ENCODE results near the gene SMAD3. TPM values are rescaled to one million over a fixed set of nuclear protein-coding genes. Genes with fewer than 3 reads are reported as not detected.

The SMAD3 gene
- total and polyA plus RNA-seq, 10 of the 15 experiments (the other 5 are each of a cell fraction or from before 2014, with no cell fraction given) = 5.6 to 43.2 (median 16.0) TPM

DNA sequence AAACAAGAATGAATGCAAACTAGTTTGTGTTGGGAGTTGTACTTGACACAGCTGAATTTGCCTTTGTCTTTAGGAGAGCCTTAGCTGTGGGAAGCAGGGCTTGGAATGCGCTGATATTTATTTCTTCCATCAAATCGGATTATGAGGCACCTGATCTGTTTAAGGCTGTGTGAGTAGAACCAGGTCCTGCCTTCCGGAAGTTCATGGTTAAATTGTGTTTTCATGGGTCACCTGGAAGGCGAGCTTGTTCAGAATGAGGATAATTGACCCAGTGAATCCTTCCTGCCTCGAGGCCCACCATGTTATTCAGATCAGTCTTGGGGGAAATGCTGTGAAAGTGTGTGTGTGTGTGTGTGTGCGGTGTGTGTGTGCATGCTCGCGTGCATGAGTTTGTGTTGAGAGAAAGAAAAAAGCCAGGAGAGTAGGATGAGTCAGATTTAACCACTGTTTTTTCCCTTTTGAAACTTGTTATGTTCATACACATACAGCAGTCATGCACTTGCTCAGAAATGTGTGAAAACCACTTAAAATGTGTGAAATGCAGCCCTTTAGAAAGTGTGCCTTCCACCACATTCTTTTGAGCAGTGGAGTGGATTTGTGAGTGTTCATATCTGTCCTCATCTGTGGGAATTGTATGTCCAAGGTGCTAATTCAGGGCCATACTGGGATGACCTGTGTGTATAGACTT is 36.7 kb downstream of the SMAD3 start (continued):
- TF ChIP-seq CBX5 (IDR thresholded peaks at IDR 0.05; ENCODE audit: low read depth) = no peak
- TF ChIP-seq IKZF2 (IDR thresholded peaks at IDR 0.05) = peak; percentile 100
- no peak for TF ChIP-seq SPI1 (IDR thresholded peaks at IDR 0.05; ENCODE audit: borderline replicate concordance, insufficient read depth, low read depth, low read length)
- peak; percentile 41; the same call in 1 of the 2 replicates for TF ChIP-seq SMC3 (IDR thresholded peaks at IDR 0.05; ENCODE audit: borderline replicate concordance, low read length)
- TF ChIP-seq HDAC6 (IDR thresholded peaks at IDR 0.05; ENCODE audit: unreplicated experiment) = no peak
- peak; percentile 30 for TF ChIP-seq RAD21 (IDR thresholded peaks at IDR 0.05; ENCODE audit: insufficient read depth, low read depth, low read length)
- 0 out of 2 replicates have a peak, but pooled peaks have one; percentile 24 for TF ChIP-seq WRNIP1 (IDR thresholded peaks at IDR 0.05; ENCODE audit: borderline replicate concordance, low read depth, low read length)
- TF ChIP-seq ZBED1 (IDR thresholded peaks at IDR 0.05; ENCODE audit: borderline replicate concordance) = peak; percentile 96; the same call in 1 of the 2 replicates
- TF ChIP-seq SIX5 (IDR thresholded peaks at IDR 0.05; ENCODE audit: low read depth, low read length, severe bottlenecking) = no peak
- TF ChIP-seq, protein P1, sequence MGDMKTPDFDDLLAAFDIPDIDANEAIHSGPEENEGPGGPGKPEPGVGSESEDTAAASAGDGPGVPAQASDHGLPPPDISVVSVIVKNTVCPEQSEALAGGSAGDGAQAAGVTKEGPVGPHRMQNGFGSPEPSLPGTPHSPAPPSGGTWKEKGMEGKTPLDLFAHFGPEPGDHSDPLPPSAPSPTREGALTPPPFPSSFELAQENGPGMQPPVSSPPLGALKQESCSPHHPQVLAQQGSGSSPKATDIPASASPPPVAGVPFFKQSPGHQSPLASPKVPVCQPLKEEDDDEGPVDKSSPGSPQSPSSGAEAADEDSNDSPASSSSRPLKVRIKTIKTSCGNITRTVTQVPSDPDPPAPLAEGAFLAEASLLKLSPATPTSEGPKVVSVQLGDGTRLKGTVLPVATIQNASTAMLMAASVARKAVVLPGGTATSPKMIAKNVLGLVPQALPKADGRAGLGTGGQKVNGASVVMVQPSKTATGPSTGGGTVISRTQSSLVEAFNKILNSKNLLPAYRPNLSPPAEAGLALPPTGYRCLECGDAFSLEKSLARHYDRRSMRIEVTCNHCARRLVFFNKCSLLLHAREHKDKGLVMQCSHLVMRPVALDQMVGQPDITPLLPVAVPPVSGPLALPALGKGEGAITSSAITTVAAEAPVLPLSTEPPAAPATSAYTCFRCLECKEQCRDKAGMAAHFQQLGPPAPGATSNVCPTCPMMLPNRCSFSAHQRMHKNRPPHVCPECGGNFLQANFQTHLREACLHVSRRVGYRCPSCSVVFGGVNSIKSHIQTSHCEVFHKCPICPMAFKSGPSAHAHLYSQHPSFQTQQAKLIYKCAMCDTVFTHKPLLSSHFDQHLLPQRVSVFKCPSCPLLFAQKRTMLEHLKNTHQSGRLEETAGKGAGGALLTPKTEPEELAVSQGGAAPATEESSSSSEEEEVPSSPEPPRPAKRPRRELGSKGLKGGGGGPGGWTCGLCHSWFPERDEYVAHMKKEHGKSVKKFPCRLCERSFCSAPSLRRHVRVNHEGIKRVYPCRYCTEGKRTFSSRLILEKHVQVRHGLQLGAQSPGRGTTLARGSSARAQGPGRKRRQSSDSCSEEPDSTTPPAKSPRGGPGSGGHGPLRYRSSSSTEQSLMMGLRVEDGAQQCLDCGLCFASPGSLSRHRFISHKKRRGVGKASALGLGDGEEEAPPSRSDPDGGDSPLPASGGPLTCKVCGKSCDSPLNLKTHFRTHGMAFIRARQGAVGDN (IDR thresholded peaks at IDR 0.05) = peak; percentile 83; the same call in 1 of the 2 replicates
- TF ChIP-seq CREM (IDR thresholded peaks at IDR 0.05; ENCODE audit: low read depth) = peak; percentile 93; the same call in 1 of the 2 replicates
- TF ChIP-seq IKZF1 (conservative IDR thresholded peaks at IDR 0.05) = peak; percentile 99
- no peak for TF ChIP-seq NRF1 (conservative IDR thresholded peaks at IDR 0.05; ENCODE audit: low read depth, low read length)
- peak; percentile 94 for TF ChIP-seq TCF3 (IDR thresholded peaks at IDR 0.05; ENCODE audit: borderline replicate concordance, insufficient read depth, low read depth, low read length)
- peak; percentile 79 for TF ChIP-seq SP1 (IDR thresholded peaks at IDR 0.05; ENCODE audit: low read depth, low read length)
- TF ChIP-seq NFYB (IDR thresholded peaks at IDR 0.05; ENCODE audit: insufficient read depth, low read depth, low read length) = no peak
- TF ChIP-seq GABPA (IDR thresholded peaks at IDR 0.05; ENCODE audit: low read depth) = no peak
- TF ChIP-seq ZZZ3 (IDR thresholded peaks at IDR 0.05; ENCODE audit: control insufficient read depth, insufficient read length, low read depth) = no peak
- TF ChIP-seq, protein P2, sequence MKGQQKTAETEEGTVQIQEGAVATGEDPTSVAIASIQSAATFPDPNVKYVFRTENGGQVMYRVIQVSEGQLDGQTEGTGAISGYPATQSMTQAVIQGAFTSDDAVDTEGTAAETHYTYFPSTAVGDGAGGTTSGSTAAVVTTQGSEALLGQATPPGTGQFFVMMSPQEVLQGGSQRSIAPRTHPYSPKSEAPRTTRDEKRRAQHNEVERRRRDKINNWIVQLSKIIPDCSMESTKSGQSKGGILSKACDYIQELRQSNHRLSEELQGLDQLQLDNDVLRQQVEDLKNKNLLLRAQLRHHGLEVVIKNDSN (IDR thresholded peaks at IDR 0.05; ENCODE audit: borderline replicate concordance, extremely low read length, insufficient read depth, low read depth, low read length) = no peak
- TF ChIP-seq, protein P3, sequence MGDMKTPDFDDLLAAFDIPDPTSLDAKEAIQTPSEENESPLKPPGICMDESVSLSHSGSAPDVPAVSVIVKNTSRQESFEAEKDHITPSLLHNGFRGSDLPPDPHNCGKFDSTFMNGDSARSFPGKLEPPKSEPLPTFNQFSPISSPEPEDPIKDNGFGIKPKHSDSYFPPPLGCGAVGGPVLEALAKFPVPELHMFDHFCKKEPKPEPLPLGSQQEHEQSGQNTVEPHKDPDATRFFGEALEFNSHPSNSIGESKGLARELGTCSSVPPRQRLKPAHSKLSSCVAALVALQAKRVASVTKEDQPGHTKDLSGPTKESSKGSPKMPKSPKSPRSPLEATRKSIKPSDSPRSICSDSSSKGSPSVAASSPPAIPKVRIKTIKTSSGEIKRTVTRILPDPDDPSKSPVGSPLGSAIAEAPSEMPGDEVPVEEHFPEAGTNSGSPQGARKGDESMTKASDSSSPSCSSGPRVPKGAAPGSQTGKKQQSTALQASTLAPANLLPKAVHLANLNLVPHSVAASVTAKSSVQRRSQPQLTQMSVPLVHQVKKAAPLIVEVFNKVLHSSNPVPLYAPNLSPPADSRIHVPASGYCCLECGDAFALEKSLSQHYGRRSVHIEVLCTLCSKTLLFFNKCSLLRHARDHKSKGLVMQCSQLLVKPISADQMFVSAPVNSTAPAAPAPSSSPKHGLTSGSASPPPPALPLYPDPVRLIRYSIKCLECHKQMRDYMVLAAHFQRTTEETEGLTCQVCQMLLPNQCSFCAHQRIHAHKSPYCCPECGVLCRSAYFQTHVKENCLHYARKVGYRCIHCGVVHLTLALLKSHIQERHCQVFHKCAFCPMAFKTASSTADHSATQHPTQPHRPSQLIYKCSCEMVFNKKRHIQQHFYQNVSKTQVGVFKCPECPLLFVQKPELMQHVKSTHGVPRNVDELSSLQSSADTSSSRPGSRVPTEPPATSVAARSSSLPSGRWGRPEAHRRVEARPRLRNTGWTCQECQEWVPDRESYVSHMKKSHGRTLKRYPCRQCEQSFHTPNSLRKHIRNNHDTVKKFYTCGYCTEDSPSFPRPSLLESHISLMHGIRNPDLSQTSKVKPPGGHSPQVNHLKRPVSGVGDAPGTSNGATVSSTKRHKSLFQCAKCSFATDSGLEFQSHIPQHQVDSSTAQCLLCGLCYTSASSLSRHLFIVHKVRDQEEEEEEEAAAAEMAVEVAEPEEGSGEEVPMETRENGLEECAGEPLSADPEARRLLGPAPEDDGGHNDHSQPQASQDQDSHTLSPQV (IDR thresholded peaks at IDR 0.05) = 0 out of 2 replicates have a peak, but pooled peaks have one; percentile 17
- no peak for TF ChIP-seq HDGF (IDR thresholded peaks at IDR 0.05)
- peak; percentile 75 for TF ChIP-seq POLR2AphosphoS5 (IDR thresholded peaks at IDR 0.05; ENCODE audit: low read length)
